COLO668 (cell line): ENCODE results near the gene DDX4.
"Not testable (repeated sequence)": the region's sequence is repeated elsewhere in the genome, so short reads cannot be mapped to it uniquely, and the experiment has no call there.

Source experiments
- DNase-seq: peaks from one replicate; lab custom pipeline; 2025; ENCODE audit not compliant: unreplicated experiment; lab: John Stamatoyannopoulos, UW

The DDX4 gene

DNA sequence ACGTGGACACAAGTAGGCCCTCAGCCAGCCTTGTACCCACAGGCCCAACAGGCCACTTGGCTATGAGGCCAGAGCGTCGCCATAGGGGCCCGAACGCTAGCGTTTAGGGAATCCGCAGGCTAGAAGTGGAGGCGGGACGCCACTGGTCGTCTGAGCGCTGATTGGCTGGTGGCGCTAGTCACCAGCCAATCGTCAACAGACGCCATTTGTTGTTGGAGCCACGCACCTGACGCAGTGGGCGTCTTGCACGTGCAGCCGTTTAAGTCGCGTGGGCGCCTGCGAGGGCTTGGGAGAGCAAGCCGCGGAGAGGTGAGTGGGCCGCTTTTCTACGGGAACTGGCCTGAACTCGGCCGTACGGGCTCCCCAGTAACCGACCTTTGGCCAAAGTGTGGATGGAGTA, at the start of gene DDX4:
Gene DDX4 (plus strand): TSS at position 269 of the 400 bp plus-strand sequence. CDS start 903 bp downstream, outside the sequence.
- DNase-seq: no peak

DNA sequence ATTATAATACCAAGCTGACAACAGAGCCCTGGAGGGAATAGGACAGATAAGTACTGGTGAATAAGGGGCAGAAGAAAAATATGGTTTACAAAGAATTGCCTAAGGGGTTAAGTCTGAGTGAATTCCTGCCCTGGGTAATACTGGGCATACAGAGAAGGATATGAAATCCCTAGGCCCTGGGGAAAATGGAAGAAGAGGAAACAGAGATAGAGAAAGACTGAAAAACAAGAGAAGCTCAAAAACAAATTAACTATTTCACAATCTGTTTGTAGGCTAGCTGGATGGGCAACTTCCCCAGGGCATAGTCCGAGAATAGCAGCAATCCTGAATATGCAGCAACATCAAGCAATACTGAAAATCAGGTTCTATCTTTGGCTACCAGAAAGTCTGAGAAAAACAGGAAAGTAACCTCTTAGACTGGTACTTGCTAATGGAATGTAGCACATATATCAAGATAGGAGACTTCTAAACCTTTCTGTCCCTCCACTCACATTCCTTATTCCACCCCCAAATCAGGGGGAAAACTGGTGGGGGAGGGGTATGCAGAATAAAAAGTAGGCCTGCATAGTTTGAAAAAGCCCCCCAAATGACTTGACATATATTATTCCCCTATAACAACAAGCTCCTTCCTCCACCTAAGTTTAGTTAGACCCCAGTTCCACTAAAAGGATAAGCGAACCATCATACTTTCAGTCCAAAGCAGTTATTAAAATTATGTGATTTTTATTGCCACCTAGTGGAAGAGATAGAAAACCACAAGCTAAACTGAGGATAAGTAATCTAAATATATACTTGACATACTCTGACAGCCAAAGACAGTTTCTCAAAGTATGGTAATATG, 46.4 kb upstream of the DDX4 start:
- DNase-seq: no peak

DNA sequence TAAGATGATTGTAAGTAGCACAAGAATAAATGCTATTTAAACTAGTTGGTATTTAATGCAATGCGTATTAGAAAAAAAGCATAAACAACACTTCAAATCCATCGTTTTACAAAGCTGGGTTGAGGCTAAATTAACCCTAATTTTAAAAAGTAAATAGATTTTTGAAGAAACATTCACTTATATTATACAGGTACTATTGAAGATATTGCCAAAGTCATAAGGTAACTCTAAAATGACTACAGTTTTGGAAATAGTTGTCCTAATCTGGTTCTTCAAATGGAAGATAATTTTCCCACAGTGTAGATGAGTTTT, 45.8 kb upstream of the DDX4 start:
- no peak for DNase-seq

DNA sequence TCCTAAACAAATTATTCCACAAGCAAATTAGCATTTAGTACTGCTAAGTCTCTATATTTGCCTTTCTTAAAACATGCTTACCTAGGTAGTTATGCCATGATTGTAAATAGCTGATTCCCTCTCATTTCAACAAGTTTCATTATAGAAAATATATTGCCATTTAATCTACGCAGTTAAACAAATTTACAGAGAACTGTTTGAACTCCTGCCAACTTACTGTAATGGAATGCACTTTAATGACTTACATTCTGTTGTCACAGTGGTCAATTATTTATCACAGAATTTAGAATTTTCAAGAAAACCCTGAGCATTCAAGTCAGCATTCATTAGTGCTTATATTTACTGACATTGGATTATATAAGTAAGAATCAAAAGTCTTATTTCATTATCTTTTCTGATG, 45.4 kb upstream of the DDX4 start:
- DNase-seq: no peak

DNA sequence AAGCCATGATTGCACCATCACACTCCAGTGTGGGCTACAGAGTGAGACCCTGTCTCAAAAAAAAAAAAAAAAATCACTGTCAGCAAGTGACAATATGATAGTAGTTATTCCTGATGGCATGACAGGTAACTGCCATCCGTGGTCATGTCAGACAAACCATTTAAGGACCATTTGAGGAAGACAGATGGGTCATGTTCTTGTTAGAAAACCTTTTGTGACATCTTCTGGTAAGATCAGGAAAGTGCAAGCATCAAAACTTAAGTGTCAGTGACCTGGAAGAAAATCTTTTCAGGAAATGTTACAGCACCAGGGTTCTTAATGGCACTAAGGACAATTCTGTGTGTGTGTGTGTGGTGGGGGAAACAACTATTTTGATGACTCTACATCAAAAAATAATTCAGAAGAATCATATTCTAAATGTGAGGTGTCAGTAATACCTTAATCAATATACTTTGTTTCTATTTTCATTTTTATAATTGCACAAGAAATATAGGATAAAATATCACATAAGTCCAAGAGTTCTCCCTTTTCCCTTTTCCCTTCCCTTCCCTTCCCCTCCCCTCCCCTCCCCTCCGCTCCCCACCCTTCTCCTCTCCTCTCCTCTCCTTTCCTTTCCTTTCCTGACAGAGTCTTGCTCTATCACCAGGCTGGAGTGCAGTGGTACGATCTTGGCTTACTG, 43.6 kb upstream of the DDX4 start:
- no peak for DNase-seq

DNA sequence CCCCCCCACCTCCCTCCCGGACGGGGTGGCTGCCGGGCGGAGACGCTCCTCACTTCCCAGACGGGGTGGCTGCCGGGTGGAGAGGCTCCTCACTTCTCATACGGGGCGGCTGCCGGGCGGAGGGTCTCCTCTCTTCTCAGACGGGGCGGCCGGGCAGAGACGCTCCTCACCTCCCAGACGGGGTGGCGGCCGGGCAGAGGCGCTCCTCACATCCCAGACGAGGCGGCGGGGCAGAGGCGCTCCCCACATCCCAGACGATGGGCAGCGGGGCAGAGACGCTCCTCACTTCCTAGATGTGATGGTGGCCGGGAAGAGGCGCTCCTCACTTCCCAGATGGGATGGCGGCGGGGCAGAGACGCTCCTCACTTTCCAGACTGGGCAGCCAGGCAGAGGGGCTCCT, 41.2 kb upstream of the DDX4 start:
- DNase-seq: not testable (repeated sequence)

DNA sequence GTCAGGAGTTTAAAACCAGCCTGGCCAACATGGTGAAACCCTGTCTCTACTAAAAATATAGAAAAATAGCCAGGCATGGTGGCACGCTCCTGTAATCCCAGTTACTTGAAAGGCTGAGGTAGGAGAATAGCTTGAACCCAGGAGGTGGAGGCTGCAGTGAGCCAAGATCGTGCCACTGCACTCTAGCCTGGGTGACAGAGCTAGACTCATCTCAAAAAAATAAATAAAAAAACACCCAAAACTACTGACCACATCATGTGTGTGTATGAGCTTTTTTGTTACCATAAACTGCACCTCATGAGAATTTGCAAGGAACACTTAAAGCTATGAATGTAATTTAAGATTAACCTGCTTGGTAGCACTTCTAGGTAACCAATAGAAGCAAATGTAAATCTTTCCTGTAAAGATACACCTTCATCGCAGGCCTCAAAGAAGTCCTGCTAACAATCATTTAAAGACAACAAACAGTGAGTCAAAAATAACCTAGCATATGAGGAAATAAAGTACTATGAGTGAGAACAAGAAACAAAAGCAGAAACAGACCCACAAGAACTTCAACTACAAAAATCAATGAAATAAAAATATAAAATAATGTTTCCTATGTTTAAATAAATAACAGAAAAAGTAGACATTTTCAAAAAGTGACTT, 38.7 kb upstream of the DDX4 start:
- DNase-seq: no peak

DNA sequence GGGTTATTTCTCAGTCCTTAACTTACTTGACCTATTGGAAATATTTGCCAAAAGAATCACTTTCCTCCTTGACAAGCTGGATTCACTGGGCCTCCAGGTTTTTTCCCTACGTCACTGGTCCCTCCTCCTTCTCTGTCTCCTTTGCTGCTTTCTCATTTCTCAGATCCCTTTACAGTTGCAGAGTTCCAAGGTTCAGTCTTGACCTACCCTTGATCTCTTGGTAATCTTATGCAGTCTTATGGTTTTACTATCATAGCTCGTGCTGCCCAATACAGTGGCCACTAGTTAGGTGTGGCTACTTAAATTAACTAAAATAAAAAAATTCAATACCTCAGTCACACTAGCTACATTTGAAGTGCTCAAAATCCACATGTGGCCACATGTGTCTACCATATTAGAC, 37.1 kb upstream of the DDX4 start:
- DNase-seq: no peak

DNA sequence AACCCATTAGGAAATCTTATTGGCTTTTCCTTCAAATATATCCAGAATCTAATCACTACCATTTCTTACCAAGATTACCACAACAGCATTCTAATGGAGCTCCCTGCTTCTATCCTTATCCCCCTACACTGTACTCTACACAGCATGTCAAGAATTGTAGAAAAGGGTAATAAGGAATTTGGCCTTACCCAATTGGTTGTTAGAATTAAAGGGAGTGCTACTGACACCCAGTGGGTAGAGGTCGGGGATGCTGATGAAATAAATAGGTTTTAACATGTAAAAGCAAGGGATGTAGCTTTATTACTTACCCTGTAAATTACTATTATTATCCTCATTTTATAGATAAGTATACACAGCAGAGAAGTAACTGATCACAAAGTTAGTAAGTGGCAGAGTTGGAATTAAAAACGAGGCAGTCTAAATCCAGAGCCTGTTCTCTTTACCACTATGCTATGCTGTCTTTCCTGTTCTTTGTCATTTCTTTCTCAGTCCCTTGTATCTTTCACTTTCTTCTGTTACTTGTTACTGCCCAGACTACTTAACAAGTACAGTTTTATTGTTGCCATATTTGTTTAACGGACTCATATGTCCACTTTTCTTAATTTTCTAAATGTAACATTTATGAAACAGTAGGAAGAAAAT, 36.3 kb upstream of the DDX4 start:
- DNase-seq: no peak

DNA sequence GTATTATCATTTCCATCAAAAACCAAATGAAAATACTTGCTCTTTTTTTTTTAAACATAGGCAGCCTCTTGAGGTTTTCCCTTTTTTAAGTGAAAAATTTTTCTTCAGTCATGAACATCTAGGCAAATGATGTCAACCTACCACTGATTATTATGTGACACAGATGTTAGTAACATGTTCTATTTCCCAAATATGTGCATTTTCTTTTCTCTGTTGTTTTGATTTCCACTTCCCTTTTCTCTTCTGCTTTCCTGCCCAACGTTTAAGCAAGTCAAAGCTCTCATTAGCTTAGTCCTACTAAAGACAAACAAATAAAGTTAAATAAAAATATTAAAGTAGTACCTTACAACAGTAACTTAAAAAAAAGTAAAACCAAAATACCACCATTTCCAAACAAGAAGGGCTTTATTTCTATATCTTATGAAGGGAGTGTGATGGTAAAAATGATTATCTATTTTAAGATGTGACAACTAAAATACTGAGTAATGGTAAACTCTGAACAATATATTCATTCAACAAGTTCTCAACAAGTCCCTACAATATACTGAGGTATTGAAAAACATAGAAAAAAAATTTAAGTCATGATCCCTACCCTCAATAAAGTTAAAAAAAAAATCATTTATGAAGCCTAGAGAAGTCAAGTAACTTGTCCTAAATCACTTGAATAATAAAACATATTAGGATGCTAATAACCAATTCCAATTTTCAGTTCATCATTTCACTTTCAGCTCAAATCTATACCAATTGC, 35.1 kb upstream of the DDX4 start:
- no peak for DNase-seq

DNA sequence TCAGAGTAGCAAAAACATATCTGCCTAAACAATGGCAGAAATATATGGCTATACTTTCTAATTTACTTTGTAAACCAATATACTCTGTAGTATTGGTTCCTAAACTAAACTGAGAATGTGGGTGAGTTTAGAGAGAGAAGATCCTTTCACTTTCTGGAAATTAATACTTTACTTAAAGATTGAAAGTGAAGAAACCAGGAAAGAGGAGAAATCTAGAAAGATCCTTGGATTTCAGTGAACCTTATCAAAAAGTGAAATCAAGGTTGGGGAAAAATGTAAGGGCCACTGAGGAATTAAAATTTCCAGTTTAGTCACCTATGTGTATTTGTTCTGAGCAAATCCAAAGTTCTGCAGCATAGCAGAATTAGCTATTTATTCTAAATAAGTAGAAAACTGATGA, 31.6 kb upstream of the DDX4 start:
- no peak for DNase-seq

DNA sequence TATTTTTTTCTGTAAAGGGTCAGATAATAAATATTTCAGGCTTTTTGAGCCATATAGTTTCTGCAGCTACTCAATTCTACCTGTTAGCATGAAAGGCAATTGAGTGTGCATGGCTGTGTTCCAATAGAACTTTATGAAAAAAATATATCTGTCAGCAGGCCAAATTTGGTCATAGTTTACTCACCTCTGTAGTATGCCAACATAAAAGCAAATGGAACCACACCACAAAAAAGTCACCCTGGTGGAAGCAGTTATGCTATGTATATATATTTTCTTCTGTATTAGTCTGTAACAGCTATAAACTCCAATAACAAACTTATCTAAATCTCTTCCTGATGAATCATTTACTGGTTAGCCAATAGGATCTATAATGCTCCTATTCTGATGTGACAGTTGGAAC, 29.1 kb upstream of the DDX4 start:
- DNase-seq: no peak

DNA sequence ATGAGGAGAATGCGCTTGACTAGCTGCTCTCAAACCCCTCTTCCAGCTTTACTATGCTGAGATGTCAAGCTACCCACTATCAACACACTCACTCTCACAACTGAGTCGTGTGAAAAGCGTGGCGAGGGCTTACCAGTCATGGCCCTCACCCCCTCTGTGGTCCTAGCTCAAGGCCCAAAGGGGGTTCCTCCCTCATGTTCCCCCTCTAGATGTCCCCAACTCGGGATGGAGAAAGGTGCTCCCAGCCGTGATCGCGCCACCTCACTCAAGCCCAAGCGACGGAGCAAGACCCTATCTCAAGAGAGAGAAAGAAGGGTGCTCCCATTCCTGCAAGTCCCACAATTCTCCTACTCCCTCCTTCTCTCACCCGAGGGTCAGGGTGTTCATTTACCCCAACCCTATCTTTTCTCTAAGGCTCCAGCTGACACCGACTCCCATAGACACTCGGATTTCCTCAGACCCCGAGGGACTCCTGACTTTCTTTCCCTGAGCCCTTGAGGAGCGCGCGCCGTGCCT, 26.3 kb upstream of the DDX4 start:
- DNase-seq: no peak

DNA sequence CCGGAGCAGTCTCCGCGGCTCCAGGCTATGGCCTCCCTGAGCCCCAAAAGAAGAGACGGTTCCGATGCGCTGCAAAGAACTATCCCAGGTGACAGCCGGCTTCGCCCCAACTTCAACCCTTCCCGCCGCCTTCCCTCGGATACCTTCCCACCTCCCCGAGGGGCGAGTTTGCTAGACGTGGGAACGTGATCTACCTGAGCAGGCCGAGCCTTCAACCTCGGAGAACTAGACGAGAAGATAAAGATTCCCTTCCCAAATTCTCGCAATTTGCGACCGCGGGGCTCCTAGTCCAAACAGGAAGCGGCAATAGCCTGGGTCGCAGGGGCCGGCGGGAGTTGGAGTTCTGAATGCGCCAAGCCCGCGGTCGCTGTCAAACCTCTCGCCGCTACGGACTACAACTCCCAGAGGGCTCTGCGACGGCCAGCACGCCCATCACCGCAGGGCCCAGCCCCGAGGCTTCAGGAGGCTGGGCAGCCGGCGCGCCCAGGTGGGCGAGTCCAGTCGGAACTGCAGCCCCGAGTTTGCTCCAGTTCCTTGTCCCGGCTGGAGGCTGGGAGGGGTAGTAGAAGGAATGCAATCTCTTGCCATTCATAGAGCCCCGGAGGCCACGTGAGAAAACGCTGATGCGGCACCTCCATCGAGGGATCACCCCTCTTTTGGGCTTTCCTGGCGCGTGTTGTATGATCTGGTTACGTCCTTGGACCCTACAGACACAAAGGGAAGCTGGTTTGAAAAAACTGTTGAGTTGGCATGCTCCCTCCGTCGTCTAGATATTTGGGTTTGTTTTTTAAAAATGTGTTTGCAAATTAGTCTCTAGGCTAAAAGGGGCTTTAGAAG, 25.6 kb upstream of the DDX4 start, which contains the start of gene SLC38A9:
Gene SLC38A9 (minus strand): TSS at position 302 of the 837 bp plus-strand sequence. CDS start 14,366 bp downstream, outside the sequence.
- DNase-seq: peak; percentile 91

DNA sequence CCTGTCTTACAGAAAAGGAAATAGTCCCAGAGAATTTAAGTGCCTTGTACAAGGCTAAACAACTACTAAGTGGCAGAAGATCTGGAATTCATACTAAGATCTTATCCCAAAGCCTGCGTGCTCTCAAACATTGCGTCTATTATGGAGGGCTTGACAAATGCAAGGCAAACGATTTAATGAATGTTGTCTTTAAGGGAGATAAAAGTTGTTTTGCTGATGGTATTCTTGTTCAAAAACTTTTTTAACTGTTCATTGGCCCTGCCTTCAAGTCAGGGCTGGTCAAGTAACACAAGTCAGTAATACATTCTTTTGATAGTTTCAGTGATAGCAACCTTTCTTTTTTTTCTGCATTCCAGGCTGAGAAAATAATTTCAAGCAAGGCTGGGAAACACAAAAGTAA, 24.0 kb upstream of the DDX4 start:
- DNase-seq: no peak

DNA sequence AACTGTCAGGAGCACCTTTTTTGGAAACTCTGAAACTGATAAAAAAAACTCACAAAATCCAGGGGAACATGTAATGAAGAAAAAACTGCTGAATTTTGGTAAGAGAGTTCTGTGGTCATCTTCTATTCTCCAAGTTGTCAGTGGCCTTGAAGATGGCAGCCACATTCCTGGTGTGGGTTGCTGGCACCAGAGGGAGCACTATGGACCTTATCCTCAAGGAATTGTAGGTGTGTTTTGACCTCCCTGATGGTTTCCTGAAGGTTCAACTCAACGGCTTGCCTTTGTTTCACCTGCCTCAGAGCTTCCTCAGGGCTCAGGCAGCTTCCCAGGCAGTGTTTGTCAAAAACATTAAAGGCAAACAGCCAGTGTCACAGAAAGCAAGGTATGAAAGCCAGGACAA, 23.5 kb upstream of the DDX4 start:
- no peak for DNase-seq

DNA sequence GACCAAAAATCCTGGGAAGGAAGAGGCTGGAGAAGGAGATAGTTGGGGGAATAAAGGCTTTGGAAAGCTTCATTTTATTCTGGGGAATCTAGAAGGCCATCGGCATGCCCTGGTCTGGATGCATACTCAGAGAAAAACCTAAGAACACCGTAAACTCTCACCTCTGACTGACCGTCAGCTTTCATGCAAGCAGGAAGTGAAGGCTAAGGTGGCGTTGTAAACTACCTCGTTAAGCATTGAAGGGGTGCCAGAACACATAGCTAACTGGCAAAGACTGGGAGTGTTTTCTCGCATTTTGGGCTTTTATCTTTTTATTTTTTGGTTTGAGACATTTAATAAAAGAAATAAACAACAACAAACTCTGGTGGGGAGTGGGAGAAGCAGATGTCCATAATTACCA, 23.1 kb upstream of the DDX4 start:
- DNase-seq: no peak

DNA sequence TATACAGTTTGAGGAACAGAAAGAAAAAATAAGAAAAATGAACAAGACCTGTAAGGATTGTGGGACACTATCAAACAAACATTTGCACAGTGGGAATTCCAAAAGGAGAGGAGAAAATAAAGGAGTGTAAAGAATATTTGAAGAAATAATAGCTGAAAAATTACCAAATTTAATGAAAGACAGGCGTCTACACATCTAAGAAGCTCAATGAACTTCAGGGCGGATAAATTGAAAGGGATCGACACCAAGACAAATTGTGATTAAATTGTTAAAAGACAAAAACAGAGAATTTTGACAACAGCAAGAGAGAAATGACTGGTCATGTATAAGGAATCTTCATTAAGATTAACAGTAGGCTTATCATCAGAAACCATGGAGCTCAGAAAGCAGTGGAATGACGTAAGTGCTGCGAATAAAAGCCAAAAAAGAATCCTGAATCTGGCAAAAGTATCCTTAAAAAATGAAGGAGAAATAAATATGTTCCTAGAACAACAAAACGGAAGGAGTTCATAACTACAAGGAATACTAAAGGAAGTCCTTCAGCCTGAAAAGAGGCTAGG, 22.3 kb upstream of the DDX4 start:
- no peak for DNase-seq

DNA sequence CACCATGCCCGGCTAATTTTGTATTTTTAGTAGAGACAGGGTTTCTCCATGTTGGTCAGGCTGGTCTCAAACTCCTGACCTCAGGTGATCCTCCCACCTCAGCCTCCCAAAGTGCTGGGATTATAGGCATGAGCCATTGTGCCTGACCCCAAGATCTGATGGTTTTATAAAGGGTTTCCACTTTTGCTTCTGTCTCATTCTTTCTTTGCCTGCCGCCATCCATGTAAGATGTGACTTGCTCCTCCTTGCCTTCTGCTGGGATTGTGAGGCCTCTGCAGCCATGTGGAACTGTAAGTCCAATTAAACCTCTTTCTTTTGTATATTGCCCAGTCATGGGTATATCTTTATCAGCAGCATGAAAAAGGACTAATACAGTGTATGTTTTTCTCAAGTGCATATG, 18.8 kb upstream of the DDX4 start:
- not testable (repeated sequence) for DNase-seq
